GM18951 (cell line): ENCODE results near the gene NKAIN4.

Source experiments
- POLR2A ChIP-seq: IDR thresholded peaks from 4 replicates; pipeline ENCODE4 v1.6.1; 2011; ENCODE audit warnings: mild to moderate bottlenecking; ENCODE audit not compliant: insufficient read length, insufficient read depth; ENCODE audit errors: extremely low read depth
- in situ Hi-C: fragments of 300-500 bp; cut with MboI; formaldehyde crosslinking; loops from one replicate; pipeline ENCODE4 v1.12.0; 2022; ENCODE audit warnings: low sequenced_read_pairs, mixed read lengths, inconsistent platforms; ENCODE audit not compliant: unreplicated experiment

NKAIN4 gene

GRCh38 chr20:63284544-63284949 is 30.3 kb upstream of the NKAIN4 start:
- in situ Hi-C loops, result no loop called here
- TF ChIP-seq POLR2A, result no peak

- in situ Hi-C loops, result no loop called here
- no peak for TF ChIP-seq POLR2A
These were observed 29.8 kb upstream of the NKAIN4 start for GRCh38 chr20:63284083-63284440.

GRCh38 chr20:63283397-63284082 is 29.3 kb upstream of the NKAIN4 start:
- TF ChIP-seq POLR2A, result no peak
- in situ Hi-C loops, result no loop called here

GRCh38 chr20:63282946-63283345 is 28.7 kb upstream of the NKAIN4 start:
- TF ChIP-seq POLR2A, result no peak
- in situ Hi-C loops, result no loop called here

- TF ChIP-seq POLR2A, result no peak
- in situ Hi-C loops, result no loop called here
These were observed 27.7 kb upstream of the NKAIN4 start for GRCh38 chr20:63281742-63282665.

GRCh38 chr20:63280929-63281545 is 26.8 kb upstream of the NKAIN4 start:
- in situ Hi-C loops, result no loop called here

GRCh38 chr20:63280371-63280770 is 26.1 kb upstream of the NKAIN4 start:
- no peak for TF ChIP-seq POLR2A
- in situ Hi-C loops, result no loop called here

More at GRCh38 chr20:63280929-63281545, 26.8 kb upstream of the NKAIN4 start:
- no peak for TF ChIP-seq POLR2A

GRCh38 chr20:63279931-63280330 is 25.7 kb upstream of the NKAIN4 start:
- in situ Hi-C loops, result no loop called here
- TF ChIP-seq POLR2A, result no peak

GRCh38 chr20:63278661-63279060 is 24.4 kb upstream of the NKAIN4 start:
- TF ChIP-seq POLR2A, result no peak
- in situ Hi-C loops, result no loop called here

GRCh38 chr20:63277466-63278272 is 23.4 kb upstream of the NKAIN4 start:
- in situ Hi-C loops, result no loop called here

GRCh38 chr20:63276956-63277355 is 22.7 kb upstream of the NKAIN4 start:
- no peak for TF ChIP-seq POLR2A
- in situ Hi-C loops, result no loop called here

More at GRCh38 chr20:63277466-63278272, 23.4 kb upstream of the NKAIN4 start:
- no peak for TF ChIP-seq POLR2A

- in situ Hi-C loops, result no loop called here
- no peak for TF ChIP-seq POLR2A
These were observed 21.6 kb upstream of the NKAIN4 start for GRCh38 chr20:63275825-63276224.
